HepG2 (cell line): Measurements from ENCODE around the gene MUC4. TPM values are rescaled to one million over a fixed set of nuclear protein-coding genes. Genes with fewer than 3 reads are reported as not detected.

ENCODE experiments used
- AFF4 ChIP-seq: sonication (generic); formaldehyde crosslinking; IDR thresholded peaks from 2 replicates; pipeline ENCODE4 v1.4.0; 2020; ENCODE audit warnings: missing genetic modification reagents
- ATF5 ChIP-seq: sonication (generic); formaldehyde crosslinking; IDR thresholded peaks from 2 replicates; pipeline ENCODE4 v1.4.0; 2020; ENCODE audit warnings: mild to moderate bottlenecking, low read depth, missing genetic modification reagents
- FUBP1 ChIP-seq: sonication (generic); formaldehyde crosslinking; IDR thresholded peaks from 2 replicates; pipeline ENCODE4 v1.5.1; 2020; ENCODE audit warnings: missing genetic modification reagents, mild to moderate bottlenecking, borderline replicate concordance
- ZNF441 ChIP-seq: sonication (generic); formaldehyde crosslinking; IDR thresholded peaks from 2 replicates; pipeline ENCODE4 v1.7.0; 2021; ENCODE audit warnings: missing genetic modification reagents, borderline replicate concordance
- ZNF503 ChIP-seq: sonication (generic); formaldehyde crosslinking; IDR thresholded peaks from 2 replicates; pipeline ENCODE4 v1.4.0; 2020; ENCODE audit warnings: missing genetic modification reagents
- ZNF75D ChIP-seq: sonication (generic); formaldehyde crosslinking; IDR thresholded peaks from 2 replicates; pipeline ENCODE4 v1.8.1; 2023; ENCODE audit warnings: missing genetic modification reagents, mild to moderate bottlenecking, borderline replicate concordance
- polyA plus RNA-seq, 8 experiments: library from polyadenylated mRNA; depleted of rRNA in 3 of 8; stranded (reverse) in 7 of 8; unstranded in 1 of 8; fragments of >200 nt; fragmentation: Illumina TruSeq in 4 of 8; extraction: Trizol in 4 of 8; gene quantifications; 2 replicates each; pipeline versions ENCODE4 v1.2.1 to v1.2.3, GENCODE V29; 2011 to 2016; ENCODE audit warnings: low read depth in 4 of 8, missing spikeins in 1 of 8, mixed read lengths in 1 of 8; ENCODE audit not compliant: insufficient read depth in 1 of 8
- total RNA-seq, 5 experiments: library from RNA; depleted of rRNA; stranded (reverse); fragments of >200 nt; fragmentation: Illumina TruSeq; extraction: Trizol; gene quantifications; 2 replicates each; pipeline ENCODE4 v1.2.3, GENCODE V29; 2016; ENCODE audit warnings: low read depth in 1 of 5

The MUC4 gene
- total and polyA plus RNA-seq, 2 of the 13 experiments (the other 11 are each of a cell fraction or from before 2014, with no cell fraction given): not detected

GRCh38 chr3:195757438-195757770 is 54.3 kb downstream of the MUC4 start (continued):
- no peak for TF ChIP-seq ATF5 (CRISPR knock-in tag)
- no peak for TF ChIP-seq ZNF503
- TF ChIP-seq FUBP1: no peak
- no peak for TF ChIP-seq ZNF441 (CRISPR knock-in tag)
- TF ChIP-seq AFF4: no peak
- TF ChIP-seq ZNF75D (CRISPR knock-in tag): no peak
